ENCODE results near the gene NCF2. TPM values are rescaled to one million over a fixed set of nuclear protein-coding genes. Genes with fewer than 3 reads are reported as not detected.

Gene NCF2
- total and polyA plus RNA-seq, 4 donors = 38.7 to 193 (median 74.3) TPM

DNA sequence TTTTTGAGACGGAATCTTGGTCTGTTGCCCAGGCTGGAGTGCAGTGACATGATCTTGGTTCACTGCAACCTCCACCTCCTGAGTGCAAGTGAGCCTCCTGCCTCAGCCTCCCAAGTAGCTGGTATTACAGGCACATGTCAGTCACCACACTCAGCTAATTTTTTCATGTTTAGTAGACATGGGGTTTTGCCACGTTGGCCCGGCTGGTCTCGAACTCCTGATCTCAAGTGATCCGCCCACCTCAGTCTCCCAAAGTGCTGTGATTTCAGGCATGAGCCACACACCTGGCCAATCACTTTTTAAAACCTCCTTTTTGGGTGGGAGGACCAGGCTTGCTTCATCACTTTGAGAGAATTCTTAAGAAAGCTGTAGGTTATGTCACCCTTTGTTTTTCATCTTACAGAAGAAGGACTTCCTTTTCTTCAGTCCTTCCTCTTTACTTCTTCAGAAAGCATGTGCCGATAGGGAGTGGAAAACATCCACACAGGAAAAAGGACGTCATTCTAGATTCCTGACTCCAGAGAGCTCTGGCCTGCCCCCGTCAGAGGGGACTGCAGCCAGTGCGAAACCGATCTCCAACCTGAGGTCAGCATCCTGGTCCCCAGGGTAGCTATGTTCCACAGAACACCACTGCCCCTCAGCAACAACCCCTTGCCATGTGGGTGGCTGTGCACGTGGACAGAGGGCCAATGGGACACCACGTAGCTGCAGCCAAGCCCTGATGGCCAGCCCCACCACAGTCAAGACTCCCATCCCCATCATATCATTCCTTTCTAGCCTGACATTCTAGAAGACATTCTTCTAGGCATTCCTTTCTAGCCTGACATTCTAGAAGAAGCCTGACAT, 21.9 kb downstream of the NCF2 start:
- DNase-seq (no peak), ATAC-seq (ENCODE audit: insufficient read depth, low FRiP score) (peak; percentile 22)
- H3K4me3 ChIP-seq = no peak overlapping the region
- TF ChIP-seq, protein P1, sequence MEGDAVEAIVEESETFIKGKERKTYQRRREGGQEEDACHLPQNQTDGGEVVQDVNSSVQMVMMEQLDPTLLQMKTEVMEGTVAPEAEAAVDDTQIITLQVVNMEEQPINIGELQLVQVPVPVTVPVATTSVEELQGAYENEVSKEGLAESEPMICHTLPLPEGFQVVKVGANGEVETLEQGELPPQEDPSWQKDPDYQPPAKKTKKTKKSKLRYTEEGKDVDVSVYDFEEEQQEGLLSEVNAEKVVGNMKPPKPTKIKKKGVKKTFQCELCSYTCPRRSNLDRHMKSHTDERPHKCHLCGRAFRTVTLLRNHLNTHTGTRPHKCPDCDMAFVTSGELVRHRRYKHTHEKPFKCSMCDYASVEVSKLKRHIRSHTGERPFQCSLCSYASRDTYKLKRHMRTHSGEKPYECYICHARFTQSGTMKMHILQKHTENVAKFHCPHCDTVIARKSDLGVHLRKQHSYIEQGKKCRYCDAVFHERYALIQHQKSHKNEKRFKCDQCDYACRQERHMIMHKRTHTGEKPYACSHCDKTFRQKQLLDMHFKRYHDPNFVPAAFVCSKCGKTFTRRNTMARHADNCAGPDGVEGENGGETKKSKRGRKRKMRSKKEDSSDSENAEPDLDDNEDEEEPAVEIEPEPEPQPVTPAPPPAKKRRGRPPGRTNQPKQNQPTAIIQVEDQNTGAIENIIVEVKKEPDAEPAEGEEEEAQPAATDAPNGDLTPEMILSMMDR (IDR thresholded peaks at IDR 0.05; ENCODE audit: control extremely low read depth, extremely low read depth) = no peak
- H3K27me3 ChIP-seq (ENCODE audit: control insufficient read depth in 3 of 3, insufficient read depth in 3 of 3, low read length in 2 of 3) = no peaks in the 10 kb centered on the region
- no peak overlapping the region for H3K9ac ChIP-seq (ENCODE audit: insufficient read depth in 1 of 2, low read length in 2 of 2)
- peak overlapping the region in 1 of 2 donors; percentile 51 for H3K27ac ChIP-seq (ENCODE audit: low read depth in 1 of 2, low read length in 1 of 2)
- H3K9me3 ChIP-seq (ENCODE audit: control insufficient read depth in 4 of 4, insufficient read depth in 3 of 4, low read length in 3 of 4) = no peaks in the 10 kb centered on the region
- peaks cover 0 to 2% (median 0%) of the 10 kb centered on the region in 4 donors for H3K36me3 ChIP-seq (ENCODE audit: control insufficient read depth in 4 of 4, insufficient read depth in 4 of 4, low read length in 4 of 4)
- WGBS, 2 donors = 46 to 63% methylated on average over 12 of the region's 12 CpGs
- peaks cover 0 to 3% (median 0%) of the 10 kb centered on the region in 5 donors for H3K4me1 ChIP-seq (ENCODE audit: control insufficient read depth in 5 of 5, insufficient read depth in 5 of 5, low read length in 5 of 5)

DNA sequence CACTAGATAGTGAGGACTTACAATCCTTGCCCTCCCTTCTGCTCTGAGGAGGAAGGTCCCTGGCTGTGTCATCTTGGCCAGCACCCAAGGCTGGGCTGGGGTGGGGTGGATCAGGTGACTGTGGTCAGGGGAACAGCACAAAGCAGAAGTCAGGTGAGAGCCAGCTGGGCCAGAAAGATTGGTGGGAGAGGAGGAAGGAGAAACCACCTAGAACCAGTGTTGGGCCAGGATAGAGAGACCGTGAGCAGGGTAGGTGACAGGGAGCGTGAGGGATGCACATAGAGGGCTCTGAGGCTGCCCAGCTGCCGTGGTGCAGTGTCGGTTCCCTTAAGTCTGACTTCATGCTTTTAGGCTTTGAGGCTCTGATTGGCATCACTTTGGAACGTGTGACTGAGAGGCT, 22.7 kb downstream of the NCF2 start:
- H3K27me3 ChIP-seq (ENCODE audit: control insufficient read depth in 3 of 3, insufficient read depth in 3 of 3, low read length in 2 of 3) = no peaks in the 10 kb centered on the region
- H3K9ac ChIP-seq (ENCODE audit: insufficient read depth in 1 of 2, low read length in 2 of 2) = no peak overlapping the region
- H3K4me1 ChIP-seq (ENCODE audit: control insufficient read depth in 5 of 5, insufficient read depth in 5 of 5, low read length in 5 of 5) = peaks cover 0 to 3% (median 0%) of the 10 kb centered on the region in 5 donors
- H3K36me3 ChIP-seq (ENCODE audit: control insufficient read depth in 4 of 4, insufficient read depth in 4 of 4, low read length in 4 of 4) = peaks cover 0 to 7% (median 0%) of the 10 kb centered on the region in 4 donors
- no peaks in the 10 kb centered on the region for H3K9me3 ChIP-seq (ENCODE audit: control insufficient read depth in 4 of 4, insufficient read depth in 3 of 4, low read length in 3 of 4)
- DNase-seq (no peak), ATAC-seq (ENCODE audit: insufficient read depth, low FRiP score) (no peak)
- H3K4me3 ChIP-seq = no peak overlapping the region
- 27 to 69% methylated on average over 5 of the region's 5 CpGs for WGBS, 2 donors
- H3K27ac ChIP-seq (ENCODE audit: low read depth in 1 of 2, low read length in 1 of 2) = peak overlapping the region in 1 of 2 donors; percentile 51
- TF ChIP-seq, protein P1 (IDR thresholded peaks at IDR 0.05; ENCODE audit: control extremely low read depth, extremely low read depth) = no peak

DNA sequence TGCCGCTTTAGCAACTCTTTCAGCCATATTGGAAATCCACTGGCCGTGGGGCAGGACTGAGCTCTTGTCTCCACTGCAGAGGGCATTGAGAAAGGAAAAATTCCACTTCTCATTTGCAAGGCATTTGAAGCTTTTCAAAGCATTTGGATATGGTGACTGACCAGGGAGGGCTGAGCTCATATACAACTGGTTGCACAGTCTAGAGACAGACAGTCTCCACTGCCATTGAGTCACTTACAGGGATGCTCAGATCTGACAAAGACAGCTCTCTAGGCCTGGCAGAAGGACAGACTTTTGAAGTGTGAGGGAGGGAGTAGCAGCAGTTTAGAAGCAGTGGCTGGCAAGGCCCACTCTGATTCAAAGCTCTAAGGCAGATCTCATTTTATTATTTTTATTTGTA, 24.2 kb downstream of the NCF2 start:
- DNase-seq (no peak), ATAC-seq (ENCODE audit: insufficient read depth, low FRiP score) (no peak)
- TF ChIP-seq, protein P1 (IDR thresholded peaks at IDR 0.05; ENCODE audit: control extremely low read depth, extremely low read depth) = no peak
- no peak overlapping the region for H3K9ac ChIP-seq (ENCODE audit: insufficient read depth in 1 of 2, low read length in 2 of 2)
- peaks cover 0 to 10% (median 0%) of the 10 kb centered on the region in 4 donors for H3K36me3 ChIP-seq (ENCODE audit: control insufficient read depth in 4 of 4, insufficient read depth in 4 of 4, low read length in 4 of 4)
- H3K27ac ChIP-seq (ENCODE audit: low read depth in 1 of 2, low read length in 1 of 2) = no peak overlapping the region
- 96 to 100% methylated on average over 2 of the region's 2 CpGs for WGBS, 2 donors
- H3K4me3 ChIP-seq = no peak overlapping the region
- H3K27me3 ChIP-seq (ENCODE audit: control insufficient read depth in 3 of 3, insufficient read depth in 3 of 3, low read length in 2 of 3) = no peaks in the 10 kb centered on the region
- no peaks in the 10 kb centered on the region for H3K9me3 ChIP-seq (ENCODE audit: control insufficient read depth in 4 of 4, insufficient read depth in 3 of 4, low read length in 3 of 4)
- peaks cover 0 to 3% (median 0%) of the 10 kb centered on the region in 5 donors for H3K4me1 ChIP-seq (ENCODE audit: control insufficient read depth in 5 of 5, insufficient read depth in 5 of 5, low read length in 5 of 5)
